PFSK-1 (cell line): ENCODE results near the gene HMGB4.

Experiments
- FOXP2 ChIP-seq: optimal IDR thresholded peaks from 2 replicates; pipeline ENCODE3; 2011; ENCODE audit warnings: borderline replicate concordance, control low read depth, inconsistent platforms; ENCODE audit not compliant: insufficient read depth; ENCODE audit errors: extremely low read length, extremely low read depth
- POLR2AphosphoS5 ChIP-seq: IDR thresholded peaks from 2 replicates; pipeline ENCODE4 v1.6.1; 2012; ENCODE audit warnings: low read depth, mild to moderate bottlenecking, control low read depth, low read length, moderate library complexity
- REST ChIP-seq, 2 experiments: IDR thresholded peaks; 2 replicates each; pipeline versions ENCODE4 v1.6.1 to v1.8.0; 2011 to 2012; ENCODE audit warnings: low read depth in 2 of 2, low read length in 2 of 2, control low read depth in 1 of 2, inconsistent platforms in 1 of 2, mild to moderate bottlenecking in 1 of 2, moderate library complexity in 1 of 2; ENCODE audit not compliant: insufficient read depth in 1 of 2
- SIN3A ChIP-seq: IDR thresholded peaks from 2 replicates; pipeline ENCODE4 v1.6.1; 2012; ENCODE audit warnings: mild to moderate bottlenecking, low read length, moderate library complexity, borderline replicate concordance; ENCODE audit not compliant: insufficient read depth
- TAF1 ChIP-seq: IDR thresholded peaks from 2 replicates; pipeline ENCODE4 v1.6.1; 2012; ENCODE audit warnings: low read length, control low read depth, borderline replicate concordance; ENCODE audit not compliant: insufficient read depth

- TF ChIP-seq REST (IDR thresholded peaks at IDR 0.05; ENCODE audit: insufficient read depth in 1 of 2, low read depth in 2 of 2, low read length in 2 of 2) (no peak), POLR2AphosphoS5 (no peak), TAF1 (no peak), FOXP2 (no peak), SIN3A (no peak)
Measured at GRCh38 chr1:33844166-33844565, 19.7 kb upstream of the HMGB4 start.
